WTC11 (cell line): ENCODE results near the gene IGSF9B. TPM values are rescaled to one million over a fixed set of nuclear protein-coding genes. Genes with fewer than 3 reads are reported as not detected.

Experiments
- CREM ChIP-seq: sonication (generic); formaldehyde crosslinking; IDR thresholded peaks from 2 replicates; pipeline ENCODE4 v1.8.1; 2022; ENCODE audit warnings: mild to moderate bottlenecking, missing genetic modification reagents, moderate library complexity
- ESRRA ChIP-seq: sonication (generic); formaldehyde crosslinking; IDR thresholded peaks from 2 replicates; pipeline ENCODE4 v1.8.1; 2022; ENCODE audit warnings: mild to moderate bottlenecking, missing genetic modification reagents, borderline replicate concordance
- GTF2I ChIP-seq: fragments of 250-450 bp; sonication (Bioruptor Pico); conservative IDR thresholded peaks from 2 replicates; pipeline ENCODE4 v1.4.0; 2021; ENCODE audit warnings: mild to moderate bottlenecking
- JUN ChIP-seq: sonication (generic); formaldehyde crosslinking; IDR thresholded peaks from 2 replicates; pipeline ENCODE4 v1.8.0; 2023; ENCODE audit warnings: mild to moderate bottlenecking, missing genetic modification reagents
- MYBL2 ChIP-seq: sonication (generic); formaldehyde crosslinking; IDR thresholded peaks from 2 replicates; pipeline ENCODE4 v1.8.1; 2023; ENCODE audit warnings: mild to moderate bottlenecking, moderate library complexity, missing genetic modification reagents
- RELA ChIP-seq: sonication (generic); formaldehyde crosslinking; IDR thresholded peaks from 2 replicates; pipeline ENCODE4 v1.8.1; 2022; ENCODE audit warnings: missing genetic modification reagents, mild to moderate bottlenecking, borderline replicate concordance
- TCF7 ChIP-seq: sonication (generic); formaldehyde crosslinking; IDR thresholded peaks from 2 replicates; pipeline ENCODE4 v1.8.0; 2022; ENCODE audit warnings: mild to moderate bottlenecking, low read depth, missing genetic modification reagents, moderate library complexity
- TEAD1 ChIP-seq: sonication (generic); formaldehyde crosslinking; IDR thresholded peaks from 2 replicates; pipeline ENCODE4 v1.8.0; 2022; ENCODE audit warnings: mild to moderate bottlenecking, missing genetic modification reagents
- ZNF121 ChIP-seq: sonication (generic); formaldehyde crosslinking; IDR thresholded peaks from 2 replicates; pipeline ENCODE4 v1.8.0; 2023; ENCODE audit warnings: missing genetic modification reagents
- ZNF317 ChIP-seq: sonication (generic); formaldehyde crosslinking; IDR thresholded peaks from 2 replicates; pipeline ENCODE4 v1.8.1; 2023; ENCODE audit warnings: low read depth, mild to moderate bottlenecking, moderate library complexity, missing genetic modification reagents, borderline replicate concordance
- ZNF671 ChIP-seq: fragments of 250-450 bp; sonication (Bioruptor Pico); IDR thresholded peaks from 2 replicates; pipeline ENCODE4 v1.8.0; 2021; ENCODE audit warnings: mild to moderate bottlenecking
- total RNA-seq: library from RNA; stranded (reverse); gene quantifications from 3 replicates; pipeline ENCODE4 v1.2.3, GENCODE V29; 2021
- TF ChIP-seq, protein P1 (sequence below): sonication (generic); formaldehyde crosslinking; IDR thresholded peaks from 2 replicates; pipeline ENCODE4 v1.8.1; 2022; ENCODE audit warnings: mild to moderate bottlenecking, missing genetic modification reagents, moderate library complexity, borderline replicate concordance
- TF ChIP-seq, protein P2 (sequence below): sonication (generic); formaldehyde crosslinking; IDR thresholded peaks from 2 replicates; pipeline ENCODE4 v1.8.1; 2023; ENCODE audit warnings: mild to moderate bottlenecking, missing genetic modification reagents, borderline replicate concordance
- TF ChIP-seq, protein P3 (sequence below): sonication (generic); formaldehyde crosslinking; IDR thresholded peaks from 2 replicates; pipeline ENCODE4 v1.8.1; 2023; ENCODE audit warnings: mild to moderate bottlenecking, missing genetic modification reagents, moderate library complexity
- TF ChIP-seq, protein P4 (sequence below): fragments of 250-450 bp; sonication (Bioruptor Pico); IDR thresholded peaks from 2 replicates; pipeline ENCODE4 v2.1.2; 2022; ENCODE audit warnings: mild to moderate bottlenecking, moderate library complexity
- TF ChIP-seq, protein P5 (sequence below): sonication (generic); formaldehyde crosslinking; IDR thresholded peaks from 2 replicates; pipeline ENCODE4 v1.8.1; 2022; ENCODE audit warnings: mild to moderate bottlenecking, moderate library complexity, missing genetic modification reagents
- TF ChIP-seq, protein P6 (sequence below): sonication (generic); formaldehyde crosslinking; conservative IDR thresholded peaks from 2 replicates; pipeline ENCODE4 v1.8.1; 2022; ENCODE audit warnings: mild to moderate bottlenecking, missing genetic modification reagents

The IGSF9B gene
- total RNA-seq, 1 experiment from 2014 or later: 52.7 TPM

DNA sequence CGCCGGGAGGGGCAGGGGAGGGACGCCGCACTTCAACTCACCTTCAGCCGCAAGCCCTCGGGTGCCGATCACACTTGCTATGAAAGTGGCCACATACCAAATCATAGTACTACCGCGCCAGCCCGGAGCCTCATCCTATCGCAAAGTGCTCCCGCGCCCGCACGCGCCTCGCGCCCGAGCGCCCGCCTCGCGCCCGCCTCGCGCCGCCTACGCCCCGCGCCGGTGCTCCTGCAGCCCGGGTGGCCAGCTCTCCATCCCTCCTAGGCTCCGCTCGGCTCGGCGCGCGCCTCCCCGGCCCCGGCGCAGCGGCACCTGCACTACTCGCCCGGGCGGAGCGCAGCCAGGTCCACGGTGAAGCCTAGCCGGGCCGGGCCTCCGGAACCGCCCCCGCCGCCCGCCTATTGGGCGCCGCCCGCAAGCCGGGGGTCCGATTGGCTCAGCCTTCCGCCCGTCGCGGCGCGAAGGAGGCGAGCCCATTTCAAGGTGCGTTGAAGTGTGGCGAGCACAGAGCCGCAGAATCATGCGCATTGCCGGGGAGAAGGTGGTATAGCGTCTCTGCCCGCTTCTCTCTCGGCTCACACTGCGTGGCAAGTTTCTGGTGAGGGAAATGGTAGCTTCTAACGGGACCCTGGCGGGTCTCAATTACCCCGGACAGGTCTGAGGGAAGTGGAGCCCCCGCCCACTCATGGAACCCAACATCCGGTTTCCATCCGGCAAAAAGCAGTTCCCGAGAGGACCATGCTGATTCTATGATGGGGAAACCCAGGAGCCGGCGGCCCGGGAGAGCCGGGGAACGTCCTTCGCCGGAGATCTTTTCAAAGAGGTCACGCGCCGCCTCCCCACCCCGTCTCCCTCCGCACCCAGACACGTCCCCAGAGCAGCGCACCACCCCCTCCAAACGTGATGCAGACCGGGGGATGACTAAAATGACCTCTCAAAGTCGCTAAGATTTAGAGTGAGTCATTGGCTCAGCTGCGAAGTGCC is at the start of gene IGSF9B (continued):
- TF ChIP-seq, protein P1, sequence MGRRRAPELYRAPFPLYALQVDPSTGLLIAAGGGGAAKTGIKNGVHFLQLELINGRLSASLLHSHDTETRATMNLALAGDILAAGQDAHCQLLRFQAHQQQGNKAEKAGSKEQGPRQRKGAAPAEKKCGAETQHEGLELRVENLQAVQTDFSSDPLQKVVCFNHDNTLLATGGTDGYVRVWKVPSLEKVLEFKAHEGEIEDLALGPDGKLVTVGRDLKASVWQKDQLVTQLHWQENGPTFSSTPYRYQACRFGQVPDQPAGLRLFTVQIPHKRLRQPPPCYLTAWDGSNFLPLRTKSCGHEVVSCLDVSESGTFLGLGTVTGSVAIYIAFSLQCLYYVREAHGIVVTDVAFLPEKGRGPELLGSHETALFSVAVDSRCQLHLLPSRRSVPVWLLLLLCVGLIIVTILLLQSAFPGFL: no peak
- TF ChIP-seq, protein P2, sequence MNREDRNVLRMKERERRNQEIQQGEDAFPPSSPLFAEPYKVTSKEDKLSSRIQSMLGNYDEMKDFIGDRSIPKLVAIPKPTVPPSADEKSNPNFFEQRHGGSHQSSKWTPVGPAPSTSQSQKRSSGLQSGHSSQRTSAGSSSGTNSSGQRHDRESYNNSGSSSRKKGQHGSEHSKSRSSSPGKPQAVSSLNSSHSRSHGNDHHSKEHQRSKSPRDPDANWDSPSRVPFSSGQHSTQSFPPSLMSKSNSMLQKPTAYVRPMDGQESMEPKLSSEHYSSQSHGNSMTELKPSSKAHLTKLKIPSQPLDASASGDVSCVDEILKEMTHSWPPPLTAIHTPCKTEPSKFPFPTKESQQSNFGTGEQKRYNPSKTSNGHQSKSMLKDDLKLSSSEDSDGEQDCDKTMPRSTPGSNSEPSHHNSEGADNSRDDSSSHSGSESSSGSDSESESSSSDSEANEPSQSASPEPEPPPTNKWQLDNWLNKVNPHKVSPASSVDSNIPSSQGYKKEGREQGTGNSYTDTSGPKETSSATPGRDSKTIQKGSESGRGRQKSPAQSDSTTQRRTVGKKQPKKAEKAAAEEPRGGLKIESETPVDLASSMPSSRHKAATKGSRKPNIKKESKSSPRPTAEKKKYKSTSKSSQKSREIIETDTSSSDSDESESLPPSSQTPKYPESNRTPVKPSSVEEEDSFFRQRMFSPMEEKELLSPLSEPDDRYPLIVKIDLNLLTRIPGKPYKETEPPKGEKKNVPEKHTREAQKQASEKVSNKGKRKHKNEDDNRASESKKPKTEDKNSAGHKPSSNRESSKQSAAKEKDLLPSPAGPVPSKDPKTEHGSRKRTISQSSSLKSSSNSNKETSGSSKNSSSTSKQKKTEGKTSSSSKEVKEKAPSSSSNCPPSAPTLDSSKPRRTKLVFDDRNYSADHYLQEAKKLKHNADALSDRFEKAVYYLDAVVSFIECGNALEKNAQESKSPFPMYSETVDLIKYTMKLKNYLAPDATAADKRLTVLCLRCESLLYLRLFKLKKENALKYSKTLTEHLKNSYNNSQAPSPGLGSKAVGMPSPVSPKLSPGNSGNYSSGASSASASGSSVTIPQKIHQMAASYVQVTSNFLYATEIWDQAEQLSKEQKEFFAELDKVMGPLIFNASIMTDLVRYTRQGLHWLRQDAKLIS (CRISPR knock-in tag): no peak
- TF ChIP-seq GTF2I (CRISPR knock-in tag) (no peak), TCF7 (CRISPR knock-in tag) (no peak), ESRRA (no peak), RELA (no peak), TEAD1 (CRISPR knock-in tag) (no peak), MYBL2 (CRISPR knock-in tag) (peak; percentile 66; the same call in 1 of the 2 replicates), ZNF121 (no peak), CREM (CRISPR knock-in tag) (peak; percentile 42; the same call in 1 of the 2 replicates), ZNF317 (CRISPR knock-in tag) (no peak), ZNF671 (no peak), JUN (CRISPR knock-in tag) (no peak)
- TF ChIP-seq, protein P3, sequence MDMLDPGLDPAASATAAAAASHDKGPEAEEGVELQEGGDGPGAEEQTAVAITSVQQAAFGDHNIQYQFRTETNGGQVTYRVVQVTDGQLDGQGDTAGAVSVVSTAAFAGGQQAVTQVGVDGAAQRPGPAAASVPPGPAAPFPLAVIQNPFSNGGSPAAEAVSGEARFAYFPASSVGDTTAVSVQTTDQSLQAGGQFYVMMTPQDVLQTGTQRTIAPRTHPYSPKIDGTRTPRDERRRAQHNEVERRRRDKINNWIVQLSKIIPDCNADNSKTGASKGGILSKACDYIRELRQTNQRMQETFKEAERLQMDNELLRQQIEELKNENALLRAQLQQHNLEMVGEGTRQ (CRISPR knock-in tag): peak; percentile 35
- TF ChIP-seq, protein P4, sequence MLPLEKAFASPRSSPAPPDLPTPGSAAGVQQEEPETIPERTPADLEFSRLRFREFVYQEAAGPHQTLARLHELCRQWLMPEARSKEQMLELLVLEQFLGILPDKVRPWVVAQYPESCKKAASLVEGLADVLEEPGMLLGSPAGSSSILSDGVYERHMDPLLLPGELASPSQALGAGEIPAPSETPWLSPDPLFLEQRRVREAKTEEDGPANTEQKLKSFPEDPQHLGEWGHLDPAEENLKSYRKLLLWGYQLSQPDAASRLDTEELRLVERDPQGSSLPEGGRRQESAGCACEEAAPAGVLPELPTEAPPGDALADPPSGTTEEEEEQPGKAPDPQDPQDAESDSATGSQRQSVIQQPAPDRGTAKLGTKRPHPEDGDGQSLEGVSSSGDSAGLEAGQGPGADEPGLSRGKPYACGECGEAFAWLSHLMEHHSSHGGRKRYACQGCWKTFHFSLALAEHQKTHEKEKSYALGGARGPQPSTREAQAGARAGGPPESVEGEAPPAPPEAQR (CRISPR knock-in tag): no peak
- TF ChIP-seq, protein P5, sequence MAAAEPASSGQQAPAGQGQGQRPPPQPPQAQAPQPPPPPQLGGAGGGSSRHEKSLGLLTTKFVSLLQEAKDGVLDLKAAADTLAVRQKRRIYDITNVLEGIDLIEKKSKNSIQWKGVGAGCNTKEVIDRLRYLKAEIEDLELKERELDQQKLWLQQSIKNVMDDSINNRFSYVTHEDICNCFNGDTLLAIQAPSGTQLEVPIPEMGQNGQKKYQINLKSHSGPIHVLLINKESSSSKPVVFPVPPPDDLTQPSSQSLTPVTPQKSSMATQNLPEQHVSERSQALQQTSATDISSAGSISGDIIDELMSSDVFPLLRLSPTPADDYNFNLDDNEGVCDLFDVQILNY (CRISPR knock-in tag): 0 out of 2 replicates have a peak, but pooled peaks have one; percentile 53
- TF ChIP-seq, protein P6, sequence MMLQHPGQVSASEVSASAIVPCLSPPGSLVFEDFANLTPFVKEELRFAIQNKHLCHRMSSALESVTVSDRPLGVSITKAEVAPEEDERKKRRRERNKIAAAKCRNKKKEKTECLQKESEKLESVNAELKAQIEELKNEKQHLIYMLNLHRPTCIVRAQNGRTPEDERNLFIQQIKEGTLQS (CRISPR knock-in tag): no peak
